HG02571 (cell line): ENCODE results near the gene FES.
"Not testable (repeated sequence)": the region's sequence is repeated elsewhere in the genome, so short reads cannot be mapped to it uniquely, and the experiment has no call there.

Experiments
- ATAC-seq: cut with Tn5 transposase; IDR thresholded peaks from one replicate; pipeline ENCODE4 v1.9.1; 2021; ENCODE audit warnings: mild to moderate bottlenecking, moderate library complexity; ENCODE audit not compliant: unreplicated experiment

The FES gene

DNA sequence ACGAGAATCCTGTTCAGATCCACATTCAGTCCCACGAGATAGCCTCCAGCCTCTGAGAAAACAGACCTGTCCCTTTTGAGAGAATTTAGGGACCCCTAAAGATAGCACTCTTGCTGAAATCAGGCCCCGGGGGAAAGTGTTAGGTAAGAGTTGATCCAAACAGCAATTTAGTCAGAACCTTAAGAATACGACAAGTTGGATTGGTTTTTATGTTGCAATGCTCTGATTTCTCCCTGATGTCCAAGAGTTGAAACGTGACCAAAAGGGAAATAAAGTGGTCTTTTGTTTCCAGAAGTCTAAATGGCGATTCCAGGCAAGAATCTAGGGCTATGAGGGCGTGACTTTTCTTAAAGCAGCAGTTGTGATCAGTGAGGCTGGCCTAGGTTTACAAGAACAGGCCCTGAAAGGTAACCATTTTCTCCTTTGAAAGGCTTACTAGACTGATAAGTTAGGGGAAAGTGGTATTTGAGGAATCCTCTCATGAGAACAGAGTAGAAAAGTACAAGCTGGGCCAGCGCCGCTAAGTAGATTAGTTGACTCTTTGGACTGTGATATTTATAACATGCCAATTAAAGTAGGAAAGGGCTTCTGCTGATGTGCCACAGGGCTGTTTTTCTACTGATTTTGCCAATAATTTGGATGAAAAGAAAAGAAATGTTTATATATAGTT lies 23.7 kb downstream of the FES start:
- ATAC-seq: no peak

DNA sequence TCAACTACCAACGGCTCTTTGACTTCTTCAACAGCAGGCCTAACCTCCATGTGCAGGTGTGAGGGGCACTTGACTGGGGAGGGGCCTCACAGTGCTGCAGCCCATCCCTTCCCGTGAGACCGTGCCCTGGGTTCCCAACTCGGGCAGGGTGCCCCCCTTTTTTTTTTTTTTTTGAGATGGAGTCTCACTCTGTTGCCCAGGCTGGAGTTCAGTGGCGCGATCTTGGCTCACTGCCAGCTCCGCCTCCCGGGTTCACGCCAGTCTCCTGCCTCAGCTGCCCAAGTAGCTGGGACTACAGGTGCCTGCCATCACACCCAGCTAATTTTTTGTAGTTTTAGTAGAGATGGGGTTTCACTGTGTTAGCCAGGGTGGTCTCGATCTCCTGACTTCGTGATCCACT lies 25.1 kb downstream of the FES start:
- ATAC-seq: not testable (repeated sequence)

DNA sequence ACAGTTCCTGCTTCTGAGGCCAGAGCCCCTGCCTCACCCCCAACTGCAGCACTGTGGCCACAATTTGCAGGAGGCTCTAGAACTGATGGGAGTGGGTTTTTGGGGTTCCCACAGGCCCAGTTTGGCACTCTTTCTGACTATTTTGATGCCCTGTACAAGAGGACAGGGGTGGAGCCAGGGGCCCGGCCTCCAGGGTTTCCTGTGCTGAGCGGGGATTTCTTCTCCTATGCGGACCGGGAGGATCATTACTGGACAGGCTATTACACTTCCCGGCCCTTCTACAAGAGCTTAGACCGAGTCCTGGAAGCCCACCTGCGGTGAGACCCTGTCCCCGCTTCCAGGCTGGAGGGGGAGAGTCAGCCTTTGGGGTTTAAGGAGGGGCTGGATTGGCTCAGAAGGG lies 25.7 kb downstream of the FES start:
- no peak for ATAC-seq

DNA sequence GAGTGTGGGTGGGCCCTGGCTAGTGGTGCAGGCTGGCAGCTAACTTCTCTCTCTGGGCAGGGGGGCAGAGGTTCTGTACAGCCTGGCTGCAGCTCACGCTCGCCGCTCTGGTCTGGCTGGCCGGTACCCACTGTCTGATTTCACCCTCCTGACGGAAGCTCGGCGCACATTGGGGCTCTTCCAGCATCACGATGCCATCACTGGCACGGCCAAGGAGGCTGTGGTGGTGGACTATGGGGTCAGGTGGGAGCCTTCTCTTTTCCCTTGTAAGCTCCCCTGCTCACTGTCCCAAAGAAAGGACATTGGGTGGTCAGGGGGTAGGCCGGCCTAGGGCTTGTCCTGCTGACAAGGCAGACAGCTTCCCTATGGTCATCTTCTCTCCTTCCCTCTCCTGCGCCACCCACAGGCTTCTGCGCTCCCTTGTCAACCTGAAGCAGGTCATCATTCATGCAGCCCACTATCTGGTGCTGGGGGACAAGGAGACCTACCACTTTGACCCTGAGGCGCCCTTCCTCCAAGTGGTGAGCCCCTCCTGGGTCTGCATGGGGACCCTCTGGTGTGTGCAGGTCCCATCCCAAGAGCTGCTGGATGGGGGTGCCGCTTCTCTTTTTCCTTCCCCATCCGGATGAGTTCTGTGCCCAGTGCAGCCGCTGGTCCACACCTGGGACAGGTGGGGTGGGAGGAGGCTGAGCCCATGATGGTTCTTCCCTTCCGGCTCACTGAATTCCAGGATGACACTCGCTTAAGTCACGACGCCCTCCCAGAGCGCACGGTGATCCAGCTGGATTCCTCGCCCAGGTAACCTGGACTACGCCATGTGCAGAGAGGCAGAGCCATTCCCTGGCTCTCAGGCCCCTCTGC lies 26.4 kb downstream of the FES start:
- no peak for ATAC-seq

DNA sequence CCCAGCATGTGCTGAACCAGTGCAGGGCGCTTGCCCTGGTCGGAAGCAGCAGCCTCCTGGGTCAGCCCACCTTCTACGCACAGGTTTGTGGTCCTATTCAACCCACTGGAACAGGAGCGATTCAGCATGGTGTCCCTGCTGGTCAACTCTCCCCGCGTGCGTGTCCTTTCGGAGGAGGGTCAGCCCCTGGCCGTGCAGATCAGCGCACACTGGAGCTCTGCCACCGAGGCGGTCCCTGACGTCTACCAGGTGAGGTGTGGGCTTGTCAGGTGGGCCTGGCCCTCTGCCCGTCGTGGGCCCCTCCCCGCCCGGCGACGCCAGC lies 27.0 kb downstream of the FES start:
- ATAC-seq: no peak

DNA sequence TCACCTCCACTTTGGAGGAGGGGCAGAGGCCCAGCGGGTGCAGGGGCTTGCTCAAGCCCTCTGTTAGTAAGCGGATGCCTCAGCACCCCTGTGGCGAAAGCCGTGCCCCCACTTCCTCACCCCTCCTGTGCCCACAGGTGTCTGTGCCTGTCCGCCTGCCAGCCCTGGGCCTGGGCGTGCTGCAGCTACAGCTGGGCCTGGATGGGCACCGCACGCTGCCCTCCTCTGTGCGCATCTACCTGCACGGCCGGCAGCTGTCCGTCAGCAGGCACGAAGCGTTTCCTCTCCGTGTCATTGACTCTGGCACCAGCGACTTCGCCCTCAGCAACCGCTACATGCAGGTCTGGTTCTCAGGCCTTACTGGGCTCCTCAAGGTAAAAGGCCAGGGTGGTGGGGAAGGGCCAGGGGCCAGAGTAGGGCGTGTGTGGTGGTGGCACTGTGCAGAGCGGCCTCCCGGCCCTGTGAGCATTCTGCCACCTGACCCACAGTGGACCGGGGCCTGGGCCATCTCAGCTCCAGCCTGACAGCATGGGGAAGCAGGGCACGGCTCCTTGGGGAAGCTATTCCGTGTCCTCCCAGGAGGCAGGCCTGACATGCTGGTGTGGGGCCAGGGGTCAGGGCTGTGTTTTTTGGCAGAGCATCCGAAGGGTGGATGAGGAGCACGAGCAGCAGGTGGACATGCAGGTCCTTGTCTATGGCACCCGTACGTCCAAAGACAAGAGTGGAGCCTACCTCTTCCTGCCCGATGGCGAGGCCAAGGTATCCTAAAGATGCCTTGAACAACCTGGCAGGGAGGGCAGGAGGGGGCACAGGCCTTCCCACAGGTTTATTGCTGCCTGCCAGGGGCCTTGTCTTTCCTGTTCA lies 27.8 kb downstream of the FES start:
- no peak for ATAC-seq

DNA sequence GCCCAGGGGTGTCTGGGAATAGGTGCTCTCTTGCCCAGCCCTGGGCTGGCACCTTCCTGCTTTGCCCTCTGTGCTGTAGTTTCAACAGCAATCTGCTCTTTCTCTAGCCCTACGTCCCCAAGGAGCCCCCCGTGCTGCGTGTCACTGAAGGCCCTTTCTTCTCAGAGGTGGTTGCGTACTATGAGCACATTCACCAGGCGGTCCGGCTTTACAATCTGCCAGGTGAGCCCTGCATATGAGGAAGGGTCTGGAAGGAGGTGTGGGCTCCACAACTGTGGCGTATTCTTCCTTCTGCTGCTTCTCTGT lies 28.4 kb downstream of the FES start:
- ATAC-seq: no peak

DNA sequence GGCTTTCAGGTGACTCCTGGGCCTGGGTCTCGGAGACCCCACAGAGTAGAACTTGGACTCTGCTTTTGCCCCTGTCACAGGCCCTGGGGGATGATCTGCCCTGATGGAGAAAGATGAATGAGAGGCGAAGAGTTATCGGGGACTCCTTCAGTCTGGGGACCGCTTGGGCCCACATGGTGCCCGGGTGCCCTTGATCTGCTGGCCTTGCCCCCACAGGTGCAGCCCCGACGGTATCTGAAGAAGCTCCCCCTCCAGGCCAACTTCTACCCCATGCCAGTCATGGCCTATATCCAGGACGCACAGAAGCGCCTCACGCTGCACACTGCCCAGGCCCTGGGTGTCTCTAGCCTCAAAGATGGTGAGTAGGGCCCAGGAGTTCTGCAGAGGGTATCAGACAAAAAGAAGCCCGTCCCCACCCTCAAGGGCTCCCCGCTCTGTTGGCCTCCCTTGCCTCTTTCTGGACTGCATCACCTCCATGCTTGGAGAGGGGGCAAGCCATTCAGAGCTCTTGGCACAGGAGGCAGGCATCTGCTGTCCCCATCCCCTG lies 29.2 kb downstream of the FES start:
- no peak for ATAC-seq

DNA sequence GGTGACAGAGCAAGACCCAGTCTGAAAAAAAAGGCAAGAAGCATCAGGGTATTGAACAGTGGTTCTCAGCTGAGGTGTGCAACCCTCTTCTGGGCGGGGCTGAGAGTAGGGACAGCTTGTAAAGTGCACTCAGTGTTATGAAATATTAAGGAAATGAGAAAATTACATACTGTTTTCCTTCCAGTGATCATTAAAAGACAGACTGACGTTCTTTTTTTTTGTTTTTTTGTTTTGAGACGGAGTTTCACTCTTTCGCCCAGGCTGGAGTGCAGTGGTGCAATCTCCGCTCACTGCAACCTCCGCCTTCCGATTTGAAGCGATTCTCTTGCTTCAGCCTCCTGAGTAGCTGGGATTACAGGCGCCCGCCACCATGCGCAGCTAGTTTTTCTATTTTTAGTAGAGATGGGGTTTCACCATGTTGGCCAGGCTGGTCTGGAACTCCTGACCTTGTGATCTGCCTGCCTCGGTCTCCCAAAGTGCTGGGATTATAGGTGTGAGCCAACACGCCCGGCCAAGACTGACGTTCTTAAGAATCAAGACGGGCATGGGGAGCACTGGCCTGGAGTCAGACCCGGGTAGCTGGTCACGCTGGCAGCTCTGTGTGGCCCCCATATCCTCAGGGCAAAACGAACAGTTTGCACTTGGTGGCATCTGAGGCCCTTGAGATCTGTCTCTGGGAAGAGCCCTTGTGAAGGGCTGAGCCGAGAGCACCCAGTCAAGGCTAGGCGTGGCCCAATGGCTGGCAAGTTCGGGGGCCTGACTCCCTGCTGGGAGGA lies 30.2 kb downstream of the FES start:
- no peak for ATAC-seq

DNA sequence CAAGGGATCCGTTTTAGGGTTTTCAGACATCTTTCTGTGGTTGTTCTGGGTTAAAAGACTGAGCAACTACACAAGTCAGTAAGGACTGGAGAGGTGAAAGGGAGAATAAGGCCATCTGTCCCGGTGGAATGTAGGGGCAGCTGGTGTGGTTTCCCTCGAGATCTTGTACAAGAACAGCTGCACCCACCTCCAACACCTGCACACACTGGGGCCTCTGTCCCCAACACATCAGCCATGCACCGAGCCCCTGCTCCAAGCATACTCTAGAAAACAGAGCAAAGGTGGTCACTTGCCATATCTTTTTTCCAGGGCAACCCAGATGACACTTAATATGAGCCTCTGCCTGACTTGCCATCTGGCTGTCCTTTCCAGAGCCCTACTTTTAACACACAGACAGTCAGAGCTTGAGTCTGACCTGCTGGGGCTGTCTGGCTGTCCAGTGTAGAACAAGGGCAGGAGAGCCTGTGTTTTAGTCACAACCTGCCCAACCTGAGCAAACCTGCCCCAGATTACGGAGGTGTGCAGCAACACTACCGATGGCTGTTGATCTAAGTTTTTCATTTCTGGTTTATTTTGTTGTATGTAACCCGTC lies 31.0 kb downstream of the FES start:
- ATAC-seq: no peak

DNA sequence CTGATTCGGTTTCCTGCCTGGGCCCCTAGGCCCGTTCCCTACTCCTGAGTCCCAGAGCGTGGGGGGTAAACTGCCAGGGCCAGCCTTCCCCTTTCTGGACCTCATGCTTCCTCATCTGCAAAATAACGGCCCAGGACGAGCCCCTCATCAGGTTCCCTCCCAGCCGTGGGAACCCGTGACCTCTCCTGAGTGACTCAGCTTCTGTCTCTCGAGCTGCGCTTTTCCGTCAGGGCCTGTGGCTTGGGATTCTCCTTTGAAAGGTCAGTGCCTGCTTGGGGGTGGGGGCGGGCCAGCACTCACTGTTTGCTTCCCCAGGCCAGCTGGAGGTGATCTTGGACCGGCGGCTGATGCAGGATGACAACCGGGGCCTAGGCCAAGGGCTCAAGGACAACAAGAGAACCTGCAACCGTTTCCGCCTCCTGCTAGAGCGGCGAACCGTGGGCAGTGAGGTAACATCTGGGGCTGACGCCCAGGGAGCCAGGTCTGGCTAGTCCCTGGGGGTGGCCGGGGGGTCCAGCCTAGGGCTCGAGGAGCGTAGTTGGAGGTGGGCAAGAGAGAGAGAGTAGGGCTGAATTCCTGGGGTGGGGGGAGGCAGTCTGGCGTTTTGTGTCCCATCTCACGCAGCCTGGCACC lies 31.6 kb downstream of the FES start:
- no peak for ATAC-seq

DNA sequence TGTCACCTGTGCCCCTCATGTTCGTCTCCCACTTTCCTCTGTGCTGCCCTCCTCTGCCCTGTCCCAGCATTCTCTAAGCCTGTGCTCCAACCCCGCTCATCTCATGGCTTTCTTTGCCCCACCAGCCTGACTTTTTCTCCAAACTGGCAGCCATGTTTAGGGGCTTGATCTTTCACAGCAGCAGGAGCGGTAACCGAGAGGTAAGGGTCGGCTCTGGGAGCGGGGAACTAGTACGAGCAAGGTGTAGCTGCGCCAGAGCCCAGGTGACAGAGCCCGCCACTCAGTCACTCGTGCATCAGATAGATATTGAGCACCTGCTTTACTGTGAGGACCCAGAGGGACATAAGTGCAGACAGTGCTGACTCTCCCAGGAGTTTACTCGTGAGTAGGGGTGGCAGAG lies 32.2 kb downstream of the FES start:
- ATAC-seq: no peak

DNA sequence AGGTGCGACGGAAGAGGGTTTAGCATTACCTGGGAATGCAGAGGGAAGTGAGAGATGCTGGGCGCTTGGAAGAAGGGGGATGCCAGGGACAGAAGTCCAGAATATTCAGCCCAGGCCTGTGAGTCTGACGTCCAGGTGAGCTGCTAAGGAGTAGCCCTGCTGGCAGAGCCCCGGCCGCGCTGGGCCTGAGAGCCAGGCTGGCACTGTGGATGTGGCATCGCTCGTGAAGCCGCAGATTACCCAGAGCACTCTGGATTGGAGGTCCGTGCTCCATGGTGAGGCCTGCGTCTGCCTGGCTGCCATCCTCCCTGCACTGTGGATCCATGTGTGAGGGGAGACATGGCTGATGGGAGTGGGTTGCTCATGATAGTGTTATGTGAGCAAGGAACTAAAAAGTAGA lies 33.3 kb downstream of the FES start:
- no peak for ATAC-seq

DNA sequence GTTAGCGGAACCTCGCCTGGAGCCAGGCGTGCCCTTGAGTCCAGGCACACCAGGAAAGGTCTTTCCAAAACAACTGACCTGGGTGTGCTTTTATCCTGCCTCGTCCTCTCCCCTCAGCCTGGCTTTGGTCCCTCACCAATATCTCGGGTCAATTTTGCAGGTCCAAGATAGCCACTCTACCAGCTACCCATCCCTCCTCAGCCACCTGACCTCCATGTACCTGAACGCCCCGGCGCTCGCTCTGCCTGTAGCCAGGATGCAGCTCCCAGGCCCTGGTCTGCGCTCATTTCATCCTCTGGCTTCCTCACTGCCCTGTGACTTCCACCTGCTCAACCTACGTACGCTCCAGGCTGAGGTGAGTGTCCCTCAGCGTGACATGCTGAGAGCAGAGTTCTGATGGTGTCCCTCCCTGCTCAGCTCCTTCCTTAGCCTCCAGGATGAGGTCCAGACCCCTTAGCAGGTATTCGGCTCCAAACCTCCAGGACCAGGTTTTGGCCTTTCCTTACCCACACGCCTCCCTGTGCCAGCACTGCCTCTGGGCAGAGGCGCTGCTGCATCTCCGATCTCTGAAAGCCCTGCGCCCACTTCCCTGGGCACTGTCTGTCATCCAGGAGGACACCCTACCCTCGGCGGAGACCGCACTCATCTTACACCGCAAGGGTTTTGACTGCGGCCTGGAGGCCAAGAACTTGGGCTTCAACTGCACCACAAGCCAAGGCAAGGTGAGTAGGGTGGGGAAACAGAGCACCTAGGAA lies 33.9 kb downstream of the FES start:
- no peak for ATAC-seq

DNA sequence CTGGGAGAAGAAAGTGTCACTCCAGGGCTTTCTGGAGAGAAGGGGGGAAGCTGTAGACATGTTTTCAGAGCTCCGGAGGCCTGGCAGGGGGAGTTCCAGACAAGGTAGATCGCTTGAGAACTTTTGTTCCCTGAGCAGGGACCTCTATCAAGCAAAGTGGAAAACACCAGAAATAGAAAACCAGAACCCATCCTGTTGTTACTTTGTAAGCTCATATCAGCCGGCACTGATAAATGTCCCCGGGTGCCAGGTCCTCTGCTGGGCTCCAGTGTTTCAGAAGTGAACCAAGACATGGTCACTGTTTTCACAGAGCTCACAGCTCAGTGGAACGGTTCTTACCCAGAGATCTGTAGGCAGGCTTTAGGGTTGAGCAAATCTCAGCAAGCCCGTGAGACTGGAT lies 34.5 kb downstream of the FES start:
- ATAC-seq: no peak

DNA sequence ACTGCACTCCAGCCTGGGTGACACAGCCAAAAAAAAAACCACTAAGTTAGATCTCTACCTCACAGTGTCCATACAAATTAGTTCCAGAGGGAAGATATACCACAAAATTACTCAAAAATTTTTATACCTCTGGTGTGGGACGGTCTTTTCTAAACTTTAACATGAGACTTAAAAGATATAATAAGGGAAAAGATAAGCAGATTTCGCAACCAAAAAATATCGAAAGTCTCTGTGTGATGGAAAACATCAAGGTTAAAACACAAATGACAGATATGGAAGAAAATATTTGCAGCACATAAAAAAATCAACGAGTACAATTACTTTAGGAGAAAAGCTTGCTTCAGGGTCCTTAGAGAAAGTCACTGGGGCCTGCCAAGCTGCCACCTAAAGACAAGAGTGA lies 37.6 kb downstream of the FES start:
- ATAC-seq: no peak

DNA sequence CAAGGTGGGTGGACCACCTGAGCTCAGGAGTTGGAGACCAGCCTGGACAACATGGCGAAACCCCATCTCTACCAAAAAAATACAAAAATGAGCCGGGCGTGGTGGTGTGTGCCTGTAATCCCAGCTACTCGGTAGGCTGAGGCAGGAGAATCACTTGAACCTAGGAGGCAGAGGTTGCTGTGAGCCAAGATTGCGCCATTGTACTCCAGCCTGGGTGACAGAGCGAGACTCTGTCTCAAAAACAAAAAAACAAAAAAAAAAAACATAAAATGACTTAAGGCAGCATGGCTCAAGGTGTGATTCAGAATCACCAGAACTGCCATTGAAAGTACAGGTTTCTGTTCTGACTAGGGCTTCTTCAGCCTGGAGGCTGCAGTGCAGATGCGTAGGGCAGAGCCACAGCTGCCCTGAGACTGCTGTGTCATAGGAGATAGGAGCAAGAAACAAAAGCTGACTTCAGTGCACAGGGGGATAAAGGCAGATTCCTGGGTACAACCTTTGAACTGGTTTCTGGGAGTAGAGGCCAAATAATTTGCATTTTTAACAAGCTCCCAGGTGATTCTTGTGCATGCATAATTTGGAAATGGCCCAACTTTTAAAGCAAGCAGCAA lies 38.5 kb downstream of the FES start:
- ATAC-seq: peak; percentile 86

DNA sequence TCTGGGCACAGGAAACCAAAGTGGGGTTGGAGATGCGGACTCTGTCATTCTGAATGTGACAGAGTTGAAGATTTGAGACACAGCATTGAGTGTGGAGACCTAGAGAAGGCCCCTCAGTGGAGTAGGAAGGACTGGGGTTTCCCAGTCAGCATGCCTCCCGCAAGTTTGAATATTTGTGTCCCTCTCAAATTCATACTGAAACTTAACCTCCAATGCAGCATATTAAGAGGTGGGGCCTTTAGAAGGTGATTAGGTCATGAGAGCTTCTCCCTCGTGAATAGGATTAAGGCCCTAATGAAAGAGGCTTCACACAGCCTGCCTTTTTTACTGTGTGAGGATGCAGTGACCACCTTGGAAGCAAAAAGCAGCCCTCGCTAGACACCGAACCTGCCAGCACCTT lies 40.1 kb downstream of the FES start:
- peak; percentile 63 for ATAC-seq

DNA sequence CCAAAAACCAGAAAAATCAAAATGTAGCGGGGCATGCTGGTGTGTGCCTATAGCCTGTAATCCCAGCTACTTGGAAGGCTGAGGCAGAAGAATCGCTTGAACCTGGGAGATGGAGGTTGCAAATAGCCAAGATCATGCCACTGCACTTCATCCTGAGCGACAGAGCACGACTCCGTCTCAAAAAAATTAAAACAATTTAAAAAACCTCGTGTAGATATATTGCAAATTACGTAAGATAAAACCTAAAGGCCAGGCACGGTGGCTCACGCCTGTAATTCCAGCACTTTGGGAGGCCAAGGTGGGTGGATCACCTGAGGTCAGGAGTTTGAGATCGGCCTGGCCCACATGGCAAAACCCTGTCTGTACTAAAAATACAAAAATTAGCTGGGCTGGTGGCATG lies 42.5 kb downstream of the FES start:
- ATAC-seq: not testable (repeated sequence)
